Thoracic aorta endothelial cell (primary cell): ENCODE results near the gene SLC12A8. TPM values are rescaled to one million over a fixed set of nuclear protein-coding genes. Genes with fewer than 3 reads are reported as not detected.

Experiments used
- small RNA-seq: library from RNA; depleted of rRNA; stranded (forward); fragments of <200 nt; gene quantifications from one replicate; pipeline ENCODE3, GENCODE V24; 2012
- total RNA-seq: library from RNA; depleted of rRNA; stranded (reverse); fragments of >200 nt; gene quantifications from 2 replicates; pipeline ENCODE4 v1.2.3, GENCODE V29; 2012

SLC12A8 gene
- 0.29 and 0.80 TPM in 2 replicates for total RNA-seq

GRCh38 chr3:125212509-125213363 lies at the start of gene SLC12A8:
Gene SLC12A8 (minus strand): TSS chr3:125212748. CDS start chr3:125211349, 1,399 bp downstream.

GRCh38 chr3:125055913-125056745 lies 156.4 kb downstream of the SLC12A8 start, which contains the start of gene HEG1:
Gene HEG1 (minus strand): TSS chr3:125055997. CDS start chr3:125055890, 107 bp downstream.

Small RNA genes lying within 50 kb of the gene (small RNA-seq; reads per million reads assigned to genes)
- gene MIR5092: not detected
- not detected for gene RNA5SP137
- gene RNU6-230P: not detected

Other genes starting within 250 kb of the SLC12A8 start
- gene HEG1, start 156.8 kb downstream of the SLC12A8 start, total RNA-seq: 77.9 and 80.6 TPM in 2 replicates
- gene ZNF148, start 162.6 kb upstream of the SLC12A8 start, total RNA-seq: 41.2 and 42.8 TPM in 2 replicates